ENCODE results near the gene C3.
"Not testable (repeated sequence)": the region's sequence is repeated elsewhere in the genome, so short reads cannot be mapped to it uniquely, and the experiment has no call there.

C3 gene

GRCh38 chr19:6765738-6766356 lies 45.4 kb upstream of the C3 start:
- no peak for TF ChIP-seq CTCF (IDR thresholded peaks at IDR 0.05; ENCODE audit: borderline replicate concordance, control extremely low read depth, extremely low read depth, insufficient read depth, missing control alignments)
- in situ Hi-C loops (cut with MboI; ENCODE audit: low sequenced_read_pairs, unreplicated experiment), result no loop called here
- no peak for DNase-seq (ENCODE audit: low spot score)

GRCh38 chr19:6762253-6762797 lies 41.9 kb upstream of the C3 start:
- in situ Hi-C loops (cut with MboI; ENCODE audit: low sequenced_read_pairs, unreplicated experiment); DNase-seq (ENCODE audit: low spot score): not testable (repeated sequence)

- in situ Hi-C loops (cut with MboI; ENCODE audit: low sequenced_read_pairs, unreplicated experiment), result no loop called here
- TF ChIP-seq CTCF (IDR thresholded peaks at IDR 0.05; ENCODE audit: borderline replicate concordance, control extremely low read depth, extremely low read depth, insufficient read depth, missing control alignments), result no peak
- peak; percentile 55 for DNase-seq (ENCODE audit: low spot score)
Measured at GRCh38 chr19:6761053-6761676, 40.7 kb upstream of the C3 start.

- in situ Hi-C loops (cut with MboI; ENCODE audit: low sequenced_read_pairs, unreplicated experiment), result no loop called here
- TF ChIP-seq CTCF (IDR thresholded peaks at IDR 0.05; ENCODE audit: borderline replicate concordance, control extremely low read depth, extremely low read depth, insufficient read depth, missing control alignments), result no peak
Measured at GRCh38 chr19:6760606-6761005, 40.2 kb upstream of the C3 start.

GRCh38 chr19:6754653-6755463 lies 34.4 kb upstream of the C3 start:
- in situ Hi-C loops (cut with MboI; ENCODE audit: low sequenced_read_pairs, unreplicated experiment), result no loop called here
- no peak for TF ChIP-seq CTCF (IDR thresholded peaks at IDR 0.05; ENCODE audit: borderline replicate concordance, control extremely low read depth, extremely low read depth, insufficient read depth, missing control alignments)
- peak; percentile 18 for DNase-seq (ENCODE audit: low spot score)

More at GRCh38 chr19:6760606-6761005, 40.2 kb upstream of the C3 start:
- DNase-seq (ENCODE audit: low spot score), result no peak

- DNase-seq (ENCODE audit: low spot score), result no peak
- in situ Hi-C loops (cut with MboI; ENCODE audit: low sequenced_read_pairs, unreplicated experiment), result no loop called here
- no peak for TF ChIP-seq CTCF (IDR thresholded peaks at IDR 0.05; ENCODE audit: borderline replicate concordance, control extremely low read depth, extremely low read depth, insufficient read depth, missing control alignments)
Measured at GRCh38 chr19:6754136-6754535, 33.7 kb upstream of the C3 start.
